HG02973 (cell line): ENCODE data around the gene CDK9.

Experiments used
- ATAC-seq: cut with Tn5 transposase; IDR thresholded peaks from one replicate; pipeline ENCODE4 v1.9.1; 2021; ENCODE audit warnings: moderate library complexity; ENCODE audit not compliant: unreplicated experiment

The CDK9 gene

DNA sequence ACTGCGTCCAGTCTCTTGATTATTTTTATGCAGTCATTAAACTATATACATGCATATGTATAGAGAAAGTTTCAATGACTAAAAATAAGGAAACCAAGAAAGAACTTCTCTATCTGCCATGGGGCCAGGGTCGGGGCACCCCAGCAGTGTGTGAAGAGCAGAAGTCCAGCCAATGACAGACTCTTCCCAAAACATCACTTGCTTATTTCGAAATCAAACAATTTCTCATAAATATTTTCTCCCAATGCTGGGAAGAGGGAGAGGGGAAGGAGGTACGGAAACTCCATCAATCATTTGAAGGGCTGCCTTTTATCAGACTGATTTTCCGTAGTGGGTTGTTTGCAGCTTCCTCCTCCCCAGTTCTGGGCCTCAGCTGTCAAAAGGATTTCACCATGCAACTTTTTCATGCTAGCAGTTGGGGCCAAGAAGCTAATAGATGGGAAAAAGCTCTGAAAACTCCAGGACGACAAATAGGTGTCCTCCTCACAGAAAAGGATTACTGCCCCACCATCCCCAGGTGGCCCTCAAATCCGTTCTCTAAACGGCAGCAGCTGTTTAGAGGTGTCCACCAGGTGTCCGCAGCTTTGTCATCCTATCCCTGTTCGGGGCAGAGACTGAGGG is 16.2 kb downstream of the CDK9 start:
- ATAC-seq = no peak

DNA sequence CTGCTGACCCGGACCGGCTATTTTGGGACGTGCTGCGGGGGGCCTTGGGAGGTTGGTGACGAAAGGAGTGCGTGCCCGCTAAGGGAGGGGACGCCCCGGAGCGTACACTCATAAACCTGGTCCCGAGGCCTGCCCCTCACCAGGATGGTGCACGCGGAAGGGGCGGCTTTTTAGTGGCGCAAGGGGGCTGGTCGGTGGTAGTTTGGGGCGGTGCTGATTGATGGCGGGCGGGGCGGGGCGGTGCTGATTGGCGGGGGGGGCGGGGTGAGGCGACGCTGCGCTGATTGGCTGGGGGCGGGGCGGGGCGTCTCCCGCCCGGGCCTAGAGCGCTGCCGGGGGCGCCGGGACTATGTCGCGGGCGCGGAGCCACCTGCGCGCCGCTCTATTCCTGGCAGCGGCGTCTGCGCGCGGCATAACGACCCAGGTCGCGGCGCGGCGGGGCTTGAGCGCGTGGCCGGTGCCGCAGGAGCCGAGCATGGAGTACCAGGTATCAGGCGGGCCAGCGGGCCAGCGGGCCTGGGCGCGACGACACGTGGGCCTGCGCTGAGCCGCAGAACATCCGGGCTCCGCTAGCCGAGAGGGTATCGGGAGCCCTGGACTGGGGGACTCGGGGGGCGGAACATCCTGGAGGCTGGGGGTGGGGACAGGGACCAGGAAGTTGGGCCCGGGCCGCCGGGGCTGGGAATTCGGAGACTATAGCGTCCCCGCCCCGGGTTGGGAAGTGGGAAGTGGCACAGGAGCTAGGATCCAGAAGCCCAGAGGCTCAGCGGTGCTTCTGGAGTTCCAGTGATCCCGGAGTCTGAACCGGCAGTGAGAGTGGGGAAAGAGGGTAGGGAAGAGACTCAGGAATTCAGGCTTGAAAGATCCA is 17.0 kb downstream of the CDK9 start, which contains the start of gene FPGS:
TSS of gene FPGS (plus strand) at position 307 of the 868 bp plus-strand sequence. CDS start at position 350, 43 bp downstream.
- peak; percentile 61 for ATAC-seq

DNA sequence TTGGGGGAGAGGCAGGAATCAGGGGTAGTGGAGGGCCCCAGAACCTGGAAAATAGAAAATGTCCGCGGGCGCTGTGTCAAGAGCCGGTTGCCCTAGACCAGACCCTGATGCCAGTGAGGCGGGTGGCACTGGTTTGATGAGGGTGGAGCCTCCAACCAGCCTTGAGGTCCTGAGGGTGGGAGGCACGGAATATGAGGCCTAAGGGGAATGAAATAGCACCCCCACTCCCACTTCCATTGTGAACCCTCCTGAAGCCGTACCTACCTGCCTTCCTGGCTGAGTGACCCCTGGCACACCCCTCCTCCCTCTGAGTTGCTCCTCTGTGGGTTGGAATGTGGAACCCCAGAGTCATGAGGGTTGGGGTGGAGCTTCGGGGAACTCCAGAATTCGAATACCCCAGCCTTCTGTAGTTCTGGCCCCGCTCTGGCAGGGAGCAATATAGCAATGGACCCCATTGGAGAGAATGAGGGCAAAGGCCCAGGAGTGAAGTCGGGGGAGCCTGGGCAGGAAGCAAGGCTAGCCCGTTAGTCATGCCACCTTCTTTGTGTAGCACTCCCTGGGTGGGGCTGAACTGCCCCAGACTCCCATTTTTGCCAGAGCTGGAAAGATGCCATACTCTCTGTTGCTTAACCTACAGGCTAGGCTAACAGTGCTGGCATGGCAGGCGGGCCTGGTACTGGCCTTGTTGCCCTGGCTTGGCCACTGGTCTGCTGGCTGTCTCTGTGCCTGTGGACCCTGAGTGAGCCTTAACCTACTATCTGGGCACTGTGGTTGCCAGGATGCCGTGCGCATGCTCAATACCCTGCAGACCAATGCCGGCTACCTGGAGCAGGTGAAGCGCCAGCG is 17.9 kb downstream of the CDK9 start:
- no peak for ATAC-seq

DNA sequence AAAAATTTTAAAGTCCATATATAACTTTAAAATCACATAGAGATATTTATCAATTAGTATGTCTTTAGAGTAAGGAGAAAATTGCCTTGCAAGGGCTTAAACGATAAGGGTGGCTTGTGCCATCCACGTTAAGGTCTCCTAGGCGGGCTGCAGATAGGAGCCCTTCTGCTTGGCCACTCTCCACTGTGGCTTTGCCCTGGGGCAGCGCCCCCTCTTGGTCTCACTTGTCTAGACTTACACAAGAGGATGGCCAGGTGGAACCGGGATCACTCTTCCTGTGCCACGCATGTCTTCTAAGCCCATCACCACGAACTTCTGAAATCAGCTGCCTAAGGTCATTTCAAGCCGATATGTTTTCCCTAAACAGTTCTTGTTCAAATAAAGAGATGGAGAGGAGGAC is 19.8 kb downstream of the CDK9 start:
- no peak for ATAC-seq

DNA sequence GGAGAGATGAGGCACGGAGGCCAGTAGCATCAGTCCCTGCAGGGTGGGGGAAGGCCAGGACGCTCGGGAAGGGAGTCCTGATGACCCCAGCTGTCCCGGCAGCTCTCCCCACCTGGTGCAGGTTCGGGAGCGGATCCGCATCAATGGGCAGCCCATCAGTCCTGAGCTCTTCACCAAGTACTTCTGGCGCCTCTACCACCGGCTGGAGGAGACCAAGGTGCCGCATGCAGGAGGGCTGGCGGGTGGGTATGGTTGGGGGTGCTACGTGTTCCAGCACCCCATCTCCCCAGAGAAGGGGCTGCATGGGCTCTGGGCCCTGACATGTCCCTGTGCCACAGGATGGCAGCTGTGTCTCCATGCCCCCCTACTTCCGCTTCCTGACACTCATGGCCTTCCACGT is 21.0 kb downstream of the CDK9 start:
- ATAC-seq = no peak

DNA sequence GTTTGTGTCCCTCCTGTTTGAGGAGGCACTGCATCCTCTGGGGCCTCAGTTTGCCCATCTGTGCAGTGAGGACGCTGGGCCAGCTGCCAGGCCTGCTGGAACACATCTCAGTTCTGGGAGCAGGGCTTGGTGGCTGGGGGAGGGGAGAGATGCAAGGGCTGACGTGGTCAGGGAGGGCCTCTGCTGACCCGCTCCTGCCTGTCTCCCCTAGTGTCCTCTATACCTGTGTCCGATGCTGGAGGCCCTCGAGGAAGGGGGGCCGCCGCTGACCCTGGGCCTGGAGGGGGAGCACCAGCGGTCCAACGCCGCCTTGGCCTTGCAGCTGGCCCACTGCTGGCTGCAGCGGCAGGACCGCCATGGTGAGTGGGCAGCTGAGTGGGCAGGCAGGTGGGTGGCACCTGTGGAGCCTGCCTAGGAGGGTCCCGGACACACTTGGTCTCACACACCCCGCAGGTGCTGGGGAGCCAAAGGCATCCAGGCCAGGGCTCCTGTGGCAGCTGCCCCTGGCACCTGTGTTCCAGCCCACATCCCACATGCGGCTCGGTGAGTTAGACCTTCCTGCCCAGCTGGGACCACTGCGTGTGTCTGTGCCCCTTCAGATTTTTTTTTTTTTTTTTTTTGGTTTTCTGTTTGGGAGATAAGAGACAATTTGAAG is 22.6 kb downstream of the CDK9 start:
- ATAC-seq = no peak

DNA sequence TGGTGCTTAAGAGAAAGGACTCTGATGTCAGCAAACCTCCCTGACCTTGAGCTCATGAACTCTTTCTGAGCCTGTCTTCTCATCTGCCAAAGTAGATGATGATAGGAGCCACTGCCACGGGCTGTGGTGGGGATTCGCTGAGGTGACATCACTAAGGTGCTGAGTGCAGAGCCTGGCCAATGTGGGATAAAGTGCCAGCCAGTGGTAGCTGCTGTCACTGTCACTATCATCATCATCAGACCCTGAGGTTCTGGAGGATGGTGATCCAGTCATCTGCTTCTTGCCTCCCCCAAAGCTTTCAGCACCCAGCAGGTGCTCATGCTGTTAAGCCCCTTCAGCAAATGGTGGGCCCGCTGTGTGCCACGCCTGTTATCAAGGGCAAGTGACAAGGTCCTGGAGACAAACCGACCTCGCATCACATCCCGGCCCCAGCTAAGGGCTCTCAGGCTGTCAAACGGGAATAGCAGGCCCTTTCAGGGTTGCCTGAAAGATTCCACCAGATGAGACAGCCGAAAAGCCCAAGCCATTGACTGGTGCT is 23.2 kb downstream of the CDK9 start:
- ATAC-seq = no peak

DNA sequence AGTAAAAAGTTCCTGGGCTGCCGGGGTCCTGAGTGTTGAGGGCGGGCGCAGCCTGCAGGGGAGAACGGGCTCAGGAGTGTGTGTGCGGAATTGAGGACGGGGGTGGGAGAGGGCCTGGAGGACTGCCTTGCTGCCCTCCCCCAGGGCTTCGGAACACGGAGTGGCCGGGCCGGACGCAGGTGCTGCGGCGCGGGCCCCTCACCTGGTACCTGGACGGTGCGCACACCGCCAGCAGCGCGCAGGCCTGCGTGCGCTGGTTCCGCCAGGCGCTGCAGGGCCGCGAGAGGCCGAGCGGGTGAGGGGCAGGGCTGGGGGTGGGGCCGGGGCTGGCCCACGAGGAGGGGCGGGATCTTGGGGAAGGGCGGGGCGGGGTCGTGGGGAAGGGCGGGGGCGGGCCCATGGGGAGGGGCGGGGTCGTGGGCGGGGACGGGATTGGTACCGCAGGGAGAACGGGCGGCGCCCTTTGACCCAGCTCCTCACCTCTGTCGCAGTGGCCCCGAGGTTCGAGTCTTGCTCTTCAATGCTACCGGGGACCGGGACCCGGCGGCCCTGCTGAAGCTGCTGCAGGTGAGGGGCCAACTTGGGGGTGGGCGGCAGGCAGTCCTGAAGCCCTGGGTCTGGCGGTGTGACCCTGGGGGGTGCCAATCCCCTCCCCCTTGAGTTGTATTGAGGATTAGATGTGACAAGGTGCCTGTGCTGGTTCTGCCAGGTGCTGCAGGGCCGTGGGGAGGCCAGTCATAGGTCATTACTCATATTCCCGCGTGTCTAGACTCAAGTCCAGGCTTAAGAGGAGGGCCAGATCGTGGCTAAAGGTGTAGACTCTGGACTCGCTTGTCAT is 23.9 kb downstream of the CDK9 start:
- no peak for ATAC-seq

DNA sequence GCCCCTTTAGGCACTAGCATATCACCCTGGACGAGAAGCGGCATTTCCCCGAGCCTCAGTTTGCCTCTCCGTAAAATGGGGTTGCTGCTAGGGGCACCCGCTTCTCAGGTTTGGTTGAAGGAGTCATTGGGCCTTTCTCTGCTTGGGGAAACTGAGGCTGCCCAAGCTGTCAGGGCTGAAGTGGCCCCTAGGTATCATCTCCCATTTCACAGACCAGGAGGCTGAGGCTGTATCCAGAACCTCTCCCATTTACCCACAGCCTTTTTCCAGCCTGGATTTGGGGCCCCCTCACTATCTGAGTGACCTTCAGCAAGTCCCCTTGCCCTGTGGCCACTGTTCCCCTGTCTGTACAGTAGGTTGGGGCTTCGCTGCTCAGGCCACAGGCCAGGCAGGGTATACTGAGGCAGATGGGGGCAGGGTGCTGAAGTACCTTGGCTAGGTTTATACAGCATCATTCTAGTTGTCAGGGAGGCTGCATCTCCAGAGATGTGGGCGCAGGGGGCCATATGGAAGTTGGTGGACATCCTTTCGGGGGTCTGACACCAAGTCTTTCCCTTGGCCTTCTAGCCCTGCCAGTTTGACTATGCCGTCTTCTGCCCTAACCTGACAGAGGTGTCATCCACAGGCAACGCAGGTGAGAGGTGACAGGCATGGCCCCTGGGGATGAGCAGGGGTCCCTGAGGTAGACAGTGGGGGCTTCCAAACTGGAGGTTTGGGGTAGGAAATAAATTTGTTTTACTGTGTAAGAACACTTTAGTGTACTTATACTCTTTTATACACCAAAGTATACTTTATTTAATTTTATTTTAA is 24.7 kb downstream of the CDK9 start:
- no peak for ATAC-seq

DNA sequence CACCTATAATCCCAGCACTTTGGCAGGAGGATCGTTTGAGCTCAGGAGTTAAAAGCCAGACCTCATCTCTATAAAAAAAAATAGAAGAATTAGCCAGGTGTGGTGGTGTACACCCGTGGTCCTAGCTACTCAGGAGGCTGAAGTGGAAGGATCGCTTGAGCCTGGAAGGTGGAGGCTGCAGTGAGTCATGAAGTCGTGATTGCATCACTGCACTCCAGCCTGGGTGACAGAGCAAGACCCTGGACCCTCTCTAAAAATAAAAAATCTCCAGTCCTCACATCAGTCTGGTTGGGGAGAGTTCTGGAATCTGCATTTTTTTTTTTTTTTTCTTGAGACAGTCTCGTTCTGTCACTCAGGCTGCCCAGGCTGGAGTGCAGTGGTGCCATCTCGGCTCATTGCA is 26.2 kb downstream of the CDK9 start:
- no peak for ATAC-seq

DNA sequence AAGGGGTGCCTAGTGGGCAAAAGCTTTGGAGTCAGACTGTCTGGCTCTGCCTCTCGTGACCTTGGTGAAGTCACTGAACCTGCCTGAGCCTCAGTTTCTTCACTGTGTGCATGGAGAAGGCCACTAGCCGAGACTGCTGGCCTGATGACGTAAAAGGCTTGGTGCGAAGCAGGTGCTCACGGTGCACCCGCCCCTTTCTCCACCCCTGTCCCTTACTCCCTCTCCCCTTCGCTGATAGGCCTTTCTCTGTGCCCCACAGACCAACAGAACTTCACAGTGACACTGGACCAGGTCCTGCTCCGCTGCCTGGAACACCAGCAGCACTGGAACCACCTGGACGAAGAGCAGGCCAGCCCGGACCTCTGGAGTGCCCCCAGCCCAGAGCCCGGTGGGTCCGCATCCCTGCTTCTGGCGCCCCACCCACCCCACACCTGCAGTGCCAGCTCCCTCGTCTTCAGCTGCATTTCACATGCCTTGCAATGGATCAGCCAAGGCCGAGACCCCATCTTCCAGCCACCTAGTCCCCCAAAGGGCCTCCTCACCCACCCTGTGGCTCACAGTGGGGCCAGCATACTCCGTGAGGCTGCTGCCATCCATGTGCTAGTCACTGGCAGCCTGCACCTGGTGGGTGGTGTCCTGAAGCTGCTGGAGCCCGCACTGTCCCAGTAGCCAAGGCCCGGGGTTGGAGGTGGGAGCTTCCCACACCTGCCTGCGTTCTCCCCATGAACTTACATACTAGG is 27.3 kb downstream of the CDK9 start:
- ATAC-seq = no peak

DNA sequence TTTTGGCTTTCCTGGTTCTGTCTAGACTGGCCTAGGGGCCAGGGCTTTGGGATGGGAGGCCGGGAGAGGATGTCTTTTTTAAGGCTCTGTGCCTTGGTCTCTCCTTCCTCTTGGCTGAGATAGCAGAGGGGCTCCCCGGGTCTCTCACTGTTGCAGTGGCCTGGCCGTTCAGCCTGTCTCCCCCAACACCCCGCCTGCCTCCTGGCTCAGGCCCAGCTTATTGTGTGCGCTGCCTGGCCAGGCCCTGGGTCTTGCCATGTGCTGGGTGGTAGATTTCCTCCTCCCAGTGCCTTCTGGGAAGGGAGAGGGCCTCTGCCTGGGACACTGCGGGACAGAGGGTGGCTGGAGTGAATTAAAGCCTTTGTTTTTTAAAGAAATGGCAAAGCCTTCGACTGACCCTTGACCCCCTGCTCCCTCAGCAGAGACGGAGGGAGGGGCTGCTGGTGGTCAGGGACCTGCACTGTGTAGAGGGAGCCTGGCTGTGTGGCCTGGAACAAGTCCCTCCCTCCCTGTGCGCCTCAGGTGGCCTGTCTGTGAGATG is 27.9 kb downstream of the CDK9 start:
- ATAC-seq = no peak

DNA sequence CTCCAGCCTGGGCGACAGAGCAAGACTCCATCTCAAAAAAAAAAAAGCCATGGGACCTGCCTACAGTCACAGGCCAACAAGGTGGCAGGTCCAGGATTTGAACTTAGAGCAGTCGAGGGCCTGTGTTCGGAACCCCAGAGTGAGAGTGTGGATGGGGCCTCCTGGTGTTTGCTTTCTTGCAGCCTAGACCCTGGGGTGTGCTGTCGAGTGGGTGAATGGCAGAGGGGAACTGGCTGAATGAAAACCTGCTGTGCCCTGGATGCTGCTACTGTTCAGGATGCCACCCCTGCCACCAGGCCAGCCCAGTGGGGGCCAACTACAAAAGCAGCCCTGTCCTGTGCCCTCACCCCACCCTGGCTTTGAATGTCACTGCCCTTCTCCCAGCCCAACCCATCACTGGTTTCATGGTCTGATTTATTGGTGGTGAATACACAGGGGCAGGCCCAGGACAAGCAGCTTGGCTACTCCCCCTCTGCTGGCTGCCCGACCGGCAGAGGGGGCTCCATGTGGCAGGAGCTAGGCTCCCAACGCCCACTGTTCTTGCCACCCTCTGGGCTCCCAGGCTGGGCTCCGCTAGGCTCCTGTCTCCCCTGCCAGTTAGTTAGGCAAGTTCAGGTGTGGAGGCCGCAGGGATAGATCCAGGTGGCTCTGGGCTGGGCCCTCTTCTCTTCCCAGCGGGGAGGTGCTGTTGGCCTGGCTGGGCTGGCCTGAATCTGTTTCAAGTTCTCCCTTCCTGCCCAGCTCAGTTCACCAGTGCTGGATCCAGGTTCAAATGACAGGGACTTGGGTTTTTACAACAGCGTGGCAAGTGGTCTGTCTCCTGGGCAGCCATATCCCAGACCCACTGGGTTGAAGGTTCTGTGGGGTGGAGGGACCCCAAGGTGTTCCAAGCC is 29.0 kb downstream of the CDK9 start:
- no peak for ATAC-seq

DNA sequence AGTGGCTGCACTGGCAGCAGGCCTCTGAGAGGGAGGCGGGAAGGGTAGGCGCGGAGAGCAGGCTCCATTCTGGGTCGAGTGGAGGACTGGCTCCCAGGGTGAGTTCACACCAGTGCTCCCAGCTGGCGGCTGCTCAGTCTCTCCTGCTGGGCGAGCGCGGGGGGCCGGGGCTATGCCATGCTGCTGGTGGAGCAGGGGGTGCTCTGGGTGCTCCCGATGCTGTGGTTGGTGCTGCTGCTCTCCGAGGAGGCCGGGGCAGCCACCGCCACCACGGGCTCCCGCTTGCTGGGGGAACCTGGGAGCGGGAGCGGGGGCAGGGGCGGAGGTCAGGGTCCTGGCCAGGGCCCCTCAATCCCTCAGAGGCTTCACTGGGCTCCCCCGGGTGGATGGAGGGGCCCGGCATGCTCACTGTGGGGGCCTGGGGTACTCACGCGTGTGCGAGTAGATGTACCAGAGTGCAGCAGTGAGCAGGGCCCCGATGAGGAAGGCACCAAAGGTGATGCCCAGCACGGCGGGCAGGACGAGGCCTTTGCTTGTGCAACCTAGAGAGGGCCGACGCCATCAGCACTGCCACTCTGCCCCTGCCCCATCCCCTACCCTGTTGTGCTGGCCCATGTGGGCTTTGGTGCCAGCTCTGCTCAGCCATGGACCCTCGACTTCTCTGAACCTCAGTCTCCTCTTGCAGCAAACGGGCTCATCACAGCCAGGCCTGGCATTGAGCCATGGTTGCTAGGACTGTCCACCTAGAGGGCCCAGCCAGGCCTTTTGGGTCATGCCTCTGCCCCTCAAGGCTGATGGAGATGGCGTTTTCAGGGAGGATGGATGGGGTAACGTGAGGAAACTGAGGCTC is 29.9 kb downstream of the CDK9 start:
- ATAC-seq = no peak

DNA sequence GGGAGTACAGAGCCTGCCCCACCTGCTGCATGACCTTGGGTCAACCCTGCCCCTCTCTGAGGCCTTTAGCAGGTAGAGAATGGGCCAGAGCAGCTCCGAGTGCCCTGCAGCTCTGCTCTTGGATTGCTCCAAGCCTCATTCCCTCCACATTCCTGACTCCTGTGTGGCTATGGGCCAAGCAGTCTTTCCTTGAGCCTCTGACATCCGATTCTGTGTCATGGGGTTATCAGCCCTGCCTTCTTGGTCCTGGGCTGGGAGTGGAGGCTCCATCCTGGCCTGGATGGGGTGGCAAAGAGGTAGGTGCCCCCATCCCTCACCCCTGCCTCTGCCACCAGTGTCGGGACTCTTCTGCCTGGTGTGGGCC is 30.5 kb downstream of the CDK9 start:
- ATAC-seq = no peak

DNA sequence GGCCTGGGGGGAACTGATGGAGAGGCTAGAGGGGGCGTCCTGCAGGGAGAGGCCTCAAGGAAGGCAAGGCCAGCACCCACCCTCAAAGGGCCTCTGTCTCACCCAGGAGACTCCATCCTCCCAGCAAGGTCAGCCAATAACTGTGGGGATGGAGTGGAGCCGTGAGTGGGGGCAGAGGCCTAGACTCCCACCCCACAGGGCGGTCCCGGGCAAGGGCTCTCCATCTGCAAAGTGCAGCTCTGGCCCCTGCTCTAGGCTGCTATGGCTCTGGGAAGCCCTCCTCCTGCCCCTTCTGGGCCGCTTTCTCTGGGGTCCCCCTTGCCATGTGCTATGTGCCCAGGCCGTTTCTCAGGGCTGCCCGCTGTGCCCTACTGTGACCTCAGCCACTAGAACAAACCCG is 30.9 kb downstream of the CDK9 start:
- no peak for ATAC-seq
